ENCODE measurements around the gene IL10RB.
"Not testable (repeated sequence)": the region's sequence is repeated elsewhere in the genome, so short reads cannot be mapped to it uniquely, and the experiment has no call there.

The IL10RB gene

GRCh38 chr21:33241846-33242245, 24.3 kb upstream of the IL10RB start:
- no peak for DNase-seq

- DNase-seq = not testable (repeated sequence)
Observed at GRCh38 chr21:33242846-33243245, 23.3 kb upstream of the IL10RB start.

GRCh38 chr21:33244082-33244778, 21.9 kb upstream of the IL10RB start:
- no peak for DNase-seq

DNA sequence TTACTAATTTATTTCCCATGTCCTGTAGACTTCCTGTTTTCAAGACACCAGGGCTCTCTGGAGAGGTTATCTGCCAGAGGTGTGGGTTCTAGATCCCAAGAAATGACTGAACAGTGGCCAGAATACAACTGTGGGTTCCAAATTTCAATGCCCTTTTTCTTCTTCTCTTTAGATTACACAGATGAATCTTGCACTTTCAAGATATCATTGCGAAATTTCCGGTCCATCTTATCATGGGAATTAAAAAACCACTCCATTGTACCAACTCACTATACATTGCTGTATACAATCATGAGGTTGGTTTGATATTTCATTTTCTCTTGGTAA, 21.4 kb upstream of the IL10RB start:
- DNase-seq = no peak

DNA sequence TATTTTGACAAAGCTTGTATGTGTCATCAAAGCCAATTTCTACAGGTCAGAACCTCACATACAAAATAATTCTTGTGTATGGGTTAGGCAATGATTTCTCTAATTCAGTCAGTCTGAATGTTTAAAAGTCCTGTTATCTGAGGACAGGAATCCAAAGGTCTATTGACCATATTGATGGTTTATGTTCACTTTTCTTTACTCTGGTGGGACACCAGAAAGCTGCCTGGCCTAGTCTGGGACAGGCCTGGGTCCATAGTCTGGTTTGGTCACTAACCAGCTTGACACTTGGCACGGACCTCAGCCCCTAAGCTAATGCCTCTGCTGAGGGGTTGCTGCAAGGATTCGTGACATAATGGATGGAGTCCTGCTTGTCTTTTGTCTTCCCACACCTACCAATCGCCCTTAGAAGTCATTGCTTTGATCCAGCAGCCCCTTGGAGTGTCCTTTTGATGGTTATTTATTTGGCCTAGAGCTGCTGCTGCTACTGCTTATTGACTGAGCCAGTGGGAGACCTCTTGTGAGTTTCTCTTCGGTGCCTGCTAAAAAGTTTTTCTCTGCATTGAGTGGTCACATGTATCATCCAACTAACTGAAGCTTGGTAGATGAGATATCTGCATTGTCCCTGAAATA, 20.8 kb upstream of the IL10RB start:
- no peak for DNase-seq

GRCh38 chr21:33246506-33246905, 19.7 kb upstream of the IL10RB start:
- no peak for DNase-seq

GRCh38 chr21:33246963-33247362, 19.2 kb upstream of the IL10RB start:
- DNase-seq = no peak

DNA sequence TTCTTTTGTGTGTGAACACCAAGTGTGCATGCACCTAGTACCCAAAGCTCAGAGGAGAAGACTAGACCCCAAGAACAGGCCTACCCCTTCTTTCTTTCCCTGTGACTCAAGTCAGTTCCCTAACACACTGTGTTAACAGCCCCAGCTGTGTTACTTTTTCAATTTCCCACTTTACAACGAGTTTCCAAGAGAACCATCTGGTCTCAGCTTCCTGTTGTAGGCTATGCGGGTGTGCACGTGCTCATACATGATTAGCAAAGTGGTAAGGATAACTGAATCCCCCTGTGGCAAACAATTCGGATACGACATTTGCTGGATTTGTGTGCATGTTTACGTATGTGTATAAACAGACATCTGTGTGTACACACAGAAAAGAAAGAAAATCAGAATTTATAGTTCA, 18.6 kb upstream of the IL10RB start:
- DNase-seq = no peak

GRCh38 chr21:33249331-33250002, 16.7 kb upstream of the IL10RB start:
- DNase-seq = no peak

GRCh38 chr21:33251119-33251518, 15.0 kb upstream of the IL10RB start:
- no peak for DNase-seq

DNA sequence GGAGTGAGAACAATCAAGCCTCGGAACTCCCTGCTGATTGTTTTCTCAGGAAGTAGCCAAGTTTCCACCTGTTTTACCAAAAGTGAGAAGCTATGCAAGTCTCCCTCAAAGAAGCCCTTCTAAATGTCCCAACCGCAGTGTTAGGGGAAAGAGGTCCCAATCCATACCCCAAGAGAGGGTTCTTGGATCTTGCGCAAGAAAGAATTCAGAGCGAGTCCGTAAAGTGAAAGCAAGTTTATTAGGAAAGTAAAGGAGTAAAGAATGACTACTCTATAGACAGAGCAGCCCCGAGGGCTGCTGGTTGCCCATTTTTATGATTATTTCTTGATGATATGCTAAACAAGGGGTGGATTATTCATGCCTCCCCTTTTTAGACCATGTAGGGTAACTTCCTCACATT, 12.8 kb upstream of the IL10RB start:
- DNase-seq = not testable (repeated sequence)

DNA sequence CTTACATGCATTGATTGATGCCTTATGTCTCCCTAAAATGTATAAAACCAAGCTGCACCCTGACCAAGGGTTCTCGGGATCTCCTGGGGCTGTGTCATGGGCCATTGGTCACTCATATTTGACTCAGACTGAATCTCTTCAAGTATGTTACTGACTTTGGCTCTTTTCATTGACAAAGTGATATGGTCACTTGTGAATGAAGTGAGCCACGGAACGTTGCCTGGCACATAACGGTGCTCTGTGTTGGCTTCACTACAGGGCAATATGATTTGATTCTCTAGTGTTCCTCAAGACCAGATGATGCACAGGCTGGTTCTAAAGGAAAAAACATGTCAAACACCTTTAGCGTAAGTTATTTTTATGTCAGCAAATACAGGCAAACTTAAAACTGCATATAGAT, 11.4 kb upstream of the IL10RB start:
- DNase-seq = no peak

DNA sequence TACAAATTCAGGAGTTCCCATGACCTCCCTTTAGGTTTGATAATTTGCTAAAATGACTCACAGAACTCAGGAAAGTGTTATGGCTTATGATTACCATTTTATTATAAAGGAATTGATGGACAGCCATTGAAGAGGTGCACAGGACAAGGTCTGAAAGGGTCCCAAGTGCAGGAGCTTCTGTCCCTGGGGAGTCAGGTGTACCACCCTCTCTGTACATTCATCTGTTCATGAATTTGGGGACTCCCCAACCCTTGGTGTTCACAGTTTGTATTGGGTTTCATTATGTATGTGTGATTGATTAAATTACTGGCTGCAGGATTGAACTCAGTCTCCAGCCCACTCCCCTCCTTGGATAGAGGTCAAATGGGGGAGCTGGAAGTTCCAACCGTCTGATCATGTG, 10.8 kb upstream of the IL10RB start:
- no peak for DNase-seq

DNA sequence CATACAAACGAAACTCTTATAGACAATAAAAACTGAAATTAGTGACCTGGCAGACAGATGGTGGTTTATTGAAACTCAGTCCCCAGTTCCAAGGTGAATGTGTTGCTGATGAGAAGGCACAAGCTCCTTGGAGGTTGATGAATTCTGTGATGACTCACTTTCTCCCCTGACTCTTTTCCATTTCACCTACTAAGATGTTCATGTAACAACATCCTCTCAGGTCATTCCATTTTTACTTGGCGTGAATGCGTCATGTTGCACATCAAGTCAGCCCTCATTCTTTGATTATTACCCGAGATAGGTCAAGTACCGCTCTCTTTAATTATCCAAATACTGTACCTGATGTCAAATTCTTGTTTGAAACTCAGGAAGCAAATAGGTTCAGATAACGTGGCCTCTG, 10.1 kb upstream of the IL10RB start:
- no peak for DNase-seq

- no peak for DNase-seq
Observed at GRCh38 chr21:33257094-33257803, 8.9 kb upstream of the IL10RB start.

GRCh38 chr21:33258475-33258874, 7.7 kb upstream of the IL10RB start:
- no peak for DNase-seq

GRCh38 chr21:33259428-33259827, 6.7 kb upstream of the IL10RB start:
- DNase-seq = no peak

GRCh38 chr21:33259995-33260394, 6.2 kb upstream of the IL10RB start:
- no peak for DNase-seq

- no peak for DNase-seq
Observed at GRCh38 chr21:33261635-33262034, 4.5 kb upstream of the IL10RB start.

DNA sequence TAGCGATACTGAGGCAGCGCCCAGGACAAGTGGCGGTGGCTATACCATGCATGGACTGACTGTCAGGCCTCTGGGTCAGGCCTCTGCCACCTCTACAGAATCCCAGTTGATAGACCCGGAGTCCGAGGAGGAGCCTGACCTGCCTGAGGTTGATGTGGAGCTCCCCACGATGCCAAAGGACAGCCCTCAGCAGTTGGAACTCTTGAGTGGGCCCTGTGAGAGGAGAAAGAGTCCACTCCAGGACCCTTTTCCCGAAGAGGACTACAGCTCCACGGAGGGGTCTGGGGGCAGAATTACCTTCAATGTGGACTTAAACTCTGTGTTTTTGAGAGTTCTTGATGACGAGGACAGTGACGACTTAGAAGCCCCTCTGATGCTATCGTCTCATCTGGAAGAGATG, 3.2 kb upstream of the IL10RB start:
- DNase-seq = no peak

- no peak for DNase-seq
Observed at GRCh38 chr21:33264561-33264960, 1.6 kb upstream of the IL10RB start.

- DNase-seq = no peak
Observed at GRCh38 chr21:33265664-33266049, 510 bp upstream of the IL10RB start.

DNA sequence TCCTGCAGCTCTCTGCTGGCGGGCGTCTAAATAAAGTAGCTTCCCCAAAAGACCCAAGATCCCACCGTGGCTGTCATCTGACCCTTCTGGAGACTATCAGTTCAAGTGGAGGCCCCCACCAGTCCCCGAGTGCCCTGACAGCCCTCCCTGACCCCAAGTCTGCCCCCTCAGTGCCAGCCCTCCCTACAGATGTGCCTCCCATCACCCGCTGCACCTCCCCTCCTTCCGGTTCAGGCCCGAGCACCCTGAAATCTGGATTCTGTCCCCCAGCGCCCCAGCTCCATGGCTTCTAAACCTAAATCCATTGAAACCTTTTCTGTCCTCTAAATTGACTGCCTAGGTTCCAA, 595 bp downstream of the IL10RB start:
- peak; percentile 35 for DNase-seq

- no peak for DNase-seq
Observed at GRCh38 chr21:33267250-33267649, 1.1 kb downstream of the IL10RB start.
